ENCODE results near the gene KIF1B.
"Not testable (repeated sequence)": the region's sequence is repeated elsewhere in the genome, so short reads cannot be mapped to it uniquely, and the experiment has no call there.

The KIF1B gene

DNA sequence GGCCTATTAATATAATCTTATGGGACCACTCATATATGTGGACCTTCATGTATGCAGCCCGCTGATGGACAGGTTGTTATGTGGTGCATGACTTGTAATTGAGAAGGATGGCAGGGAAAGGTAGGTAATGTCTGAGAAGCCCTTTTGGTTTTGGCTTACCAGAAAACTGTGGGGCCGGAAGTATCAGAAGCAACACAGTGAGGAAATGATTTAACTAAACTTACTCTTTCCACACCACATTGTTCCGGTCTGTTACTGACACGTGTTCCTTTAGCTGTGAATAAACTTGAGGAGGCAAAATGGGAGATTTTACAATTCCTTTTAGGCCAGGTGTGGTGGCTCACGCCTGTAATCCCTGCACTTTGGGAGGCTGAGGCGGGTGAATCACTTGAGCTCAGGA, 32.4 kb downstream of the KIF1B start:
- DNase-seq: no peak

- no peak for DNase-seq
These were observed 35.3 kb downstream of the KIF1B start for GRCh38 chr1:10245674-10246073.

DNA sequence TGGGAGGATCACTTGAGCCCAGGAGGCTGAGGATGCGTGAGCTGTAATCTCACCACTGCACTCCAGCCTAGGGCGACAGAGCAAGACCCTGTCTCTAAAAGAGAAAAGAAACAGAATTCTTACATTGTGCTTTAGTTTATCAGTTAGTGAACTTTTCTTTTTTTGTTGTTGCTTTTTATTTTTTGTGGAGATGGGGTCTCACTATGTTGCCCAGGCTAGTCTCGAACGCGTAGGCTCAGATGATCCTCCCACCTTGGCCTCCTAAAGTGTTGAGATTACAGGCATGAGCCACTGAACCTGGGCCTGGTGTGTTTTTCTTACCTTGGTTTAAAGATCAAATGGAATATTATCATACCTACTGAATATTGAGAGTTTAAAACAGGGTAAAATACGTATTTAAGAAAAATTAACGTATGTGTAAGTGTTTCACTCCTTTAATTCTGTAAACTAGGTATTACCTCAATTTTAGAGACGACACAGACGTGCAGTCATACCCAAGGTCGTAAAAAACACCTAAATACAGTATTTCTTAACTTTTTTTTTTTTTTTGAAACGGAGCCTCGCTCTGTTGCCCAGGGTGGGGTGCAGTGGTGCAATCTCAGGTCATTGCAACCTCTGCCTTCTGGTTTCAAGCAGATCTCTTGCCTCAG, 39.6 kb downstream of the KIF1B start:
- DNase-seq: no peak

DNA sequence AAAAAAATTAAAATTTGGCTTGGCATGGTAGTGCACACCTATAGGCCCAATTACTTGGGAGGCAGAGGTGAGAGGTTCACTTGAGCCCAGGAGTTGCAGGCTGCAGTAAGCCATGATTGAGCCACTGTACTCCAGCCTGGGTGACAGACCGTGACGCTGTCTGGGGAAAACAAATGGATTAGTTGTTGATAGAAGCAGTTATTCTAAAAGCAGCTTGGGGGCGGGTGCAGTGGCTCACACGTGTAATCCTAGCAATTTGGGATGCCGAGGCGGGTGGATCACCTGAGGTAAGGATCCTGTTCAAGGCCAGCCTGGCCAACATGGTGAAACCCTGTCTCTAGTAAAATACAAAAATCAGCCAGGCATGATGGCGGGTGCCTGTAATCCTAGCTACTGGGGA, 40.3 kb downstream of the KIF1B start:
- no peak for DNase-seq

DNA sequence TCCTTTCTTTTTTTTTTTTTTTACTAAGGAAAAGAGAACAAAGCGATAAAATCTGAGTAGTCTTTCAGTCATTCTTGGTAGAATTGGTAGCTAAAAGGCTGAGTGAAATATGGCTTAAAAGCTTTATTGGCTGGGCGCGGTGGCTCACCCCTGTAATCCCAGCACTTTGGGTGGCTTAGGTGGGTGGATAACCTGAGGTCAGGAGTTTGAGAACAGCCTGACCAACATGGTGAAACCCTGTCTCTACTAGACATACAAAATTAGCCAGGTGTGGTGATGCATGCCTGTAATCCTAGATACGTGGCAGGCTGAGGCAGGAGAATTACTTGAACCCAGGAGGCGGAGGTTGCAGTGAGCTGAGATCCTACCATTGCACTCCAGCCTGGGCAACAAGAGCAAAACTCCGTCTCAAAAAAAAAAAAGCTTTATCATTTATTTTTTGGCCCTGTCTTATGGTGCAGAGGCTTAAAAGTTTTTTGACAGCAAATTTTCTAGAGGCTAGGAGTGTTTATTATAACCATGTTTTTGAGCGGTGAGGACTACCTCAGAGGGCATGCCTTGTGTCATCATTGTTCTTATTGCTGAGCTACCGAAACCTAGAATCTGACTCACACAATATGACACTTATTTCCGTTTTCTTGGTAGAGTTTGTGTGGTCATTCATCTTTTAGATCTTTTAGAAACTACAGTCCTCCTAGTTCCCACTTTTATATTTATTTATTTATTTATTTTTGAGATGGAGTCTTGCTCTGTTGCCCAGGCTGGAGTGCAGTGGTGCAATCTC, 41.1 kb downstream of the KIF1B start:
- DNase-seq: not testable (repeated sequence)

DNA sequence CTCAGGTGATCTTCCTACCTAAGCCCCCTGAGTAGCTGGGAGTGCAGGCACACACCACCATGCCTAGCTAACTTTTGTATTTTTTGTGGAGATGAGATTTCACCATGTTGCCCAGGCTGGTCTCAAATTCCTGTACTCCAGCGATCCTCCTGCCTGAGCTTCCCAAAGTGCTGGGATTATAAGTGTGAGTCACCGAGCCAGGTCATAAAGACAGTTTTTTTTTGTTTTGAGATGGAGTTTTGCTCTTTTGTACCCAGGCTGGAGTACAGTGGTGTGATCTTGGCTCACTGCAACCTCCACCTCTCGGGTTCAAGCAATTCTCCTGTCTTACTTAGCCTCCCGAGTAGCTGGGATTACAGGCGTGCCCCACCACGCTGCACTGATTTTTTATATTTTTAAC, 42.1 kb downstream of the KIF1B start:
- no peak for DNase-seq

DNA sequence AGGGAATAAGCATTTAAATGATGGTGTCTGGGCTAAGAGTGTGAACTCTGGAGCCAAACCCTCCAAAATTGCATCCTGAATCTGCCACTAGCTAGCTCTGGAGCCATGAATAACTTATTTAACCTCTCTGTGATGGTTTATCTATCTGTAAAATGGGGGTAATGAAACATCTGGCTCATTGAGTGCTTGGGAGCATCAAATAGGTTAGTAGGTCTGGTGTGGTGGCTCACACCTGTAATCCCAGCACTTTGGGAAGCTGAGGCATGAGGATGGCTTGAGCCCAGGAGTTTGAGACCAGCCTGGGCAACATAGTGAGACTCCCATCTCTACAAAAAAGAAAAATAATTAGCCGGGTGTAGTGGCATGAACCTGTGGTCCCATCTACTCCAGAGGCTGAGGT, 42.8 kb downstream of the KIF1B start:
- DNase-seq: no peak

DNA sequence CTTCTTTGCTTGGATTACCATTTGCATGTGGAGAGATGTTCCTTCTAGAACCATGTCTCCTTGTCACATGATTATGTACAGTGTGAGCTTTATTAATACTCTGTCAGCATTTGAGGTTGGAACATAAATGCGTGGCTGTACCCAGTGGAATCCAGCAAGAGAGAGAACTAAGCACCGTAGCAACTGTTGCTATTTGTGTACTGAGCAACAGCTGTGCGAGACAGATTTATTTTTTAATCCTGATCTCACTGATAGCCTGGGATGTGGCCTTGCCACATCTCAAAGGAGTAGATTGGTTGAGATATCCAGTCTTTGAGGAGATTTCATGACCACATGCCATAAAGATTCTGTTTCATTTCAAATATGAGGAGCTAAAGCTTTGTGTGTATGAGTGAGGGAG, 43.4 kb downstream of the KIF1B start:
- no peak for DNase-seq

- DNase-seq: no peak
These were observed 47.5 kb downstream of the KIF1B start for GRCh38 chr1:10257851-10258250.

DNA sequence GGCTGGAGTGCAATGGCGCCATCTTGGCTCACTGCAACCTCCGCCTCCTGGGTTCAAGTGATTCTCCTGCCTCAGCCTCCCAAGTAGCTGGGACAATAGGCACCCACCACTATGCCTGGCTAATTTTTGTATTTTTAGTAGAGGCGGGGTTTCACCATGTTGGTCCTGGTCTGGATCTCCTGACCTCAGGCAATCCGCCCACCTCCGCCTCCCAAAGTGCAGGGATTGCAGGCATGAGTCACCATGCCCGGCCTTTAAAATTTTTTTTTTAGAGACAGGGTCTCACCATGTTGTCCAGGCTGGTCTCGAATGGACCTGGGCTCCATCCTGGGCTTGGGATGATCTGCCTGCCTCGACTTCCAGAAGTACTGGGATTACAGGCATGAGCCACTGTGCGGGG, 49.2 kb downstream of the KIF1B start:
- not testable (repeated sequence) for DNase-seq

GRCh38 chr1:10263450-10264082, 53.2 kb downstream of the KIF1B start:
- DNase-seq: no peak

- DNase-seq: no peak
These were observed 54.7 kb downstream of the KIF1B start for GRCh38 chr1:10265027-10265426.

DNA sequence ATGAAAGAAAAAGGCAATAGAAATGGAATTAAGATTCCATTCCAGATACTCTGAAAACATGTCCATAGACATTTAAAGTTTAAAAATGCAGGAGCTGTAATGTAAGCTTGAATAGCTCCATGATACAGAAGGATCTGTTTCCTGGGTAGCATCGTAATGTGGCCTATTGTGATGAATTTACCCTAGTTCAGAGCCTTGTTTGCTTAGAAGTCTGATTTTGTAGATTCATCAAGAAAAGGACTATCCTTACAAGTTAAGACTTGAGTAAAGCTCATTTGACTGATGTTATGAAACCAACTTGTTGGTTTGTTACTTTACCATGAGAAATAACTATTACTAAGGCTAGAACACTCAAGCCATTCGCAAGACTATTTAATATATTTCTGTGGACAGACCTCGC, 55.5 kb downstream of the KIF1B start:
- no peak for DNase-seq

GRCh38 chr1:10267319-10267718, 56.9 kb downstream of the KIF1B start:
- DNase-seq: no peak

- no peak for DNase-seq
These were observed 57.6 kb downstream of the KIF1B start for GRCh38 chr1:10267921-10268320.

GRCh38 chr1:10271090-10271489, 60.7 kb downstream of the KIF1B start:
- no peak for DNase-seq

DNA sequence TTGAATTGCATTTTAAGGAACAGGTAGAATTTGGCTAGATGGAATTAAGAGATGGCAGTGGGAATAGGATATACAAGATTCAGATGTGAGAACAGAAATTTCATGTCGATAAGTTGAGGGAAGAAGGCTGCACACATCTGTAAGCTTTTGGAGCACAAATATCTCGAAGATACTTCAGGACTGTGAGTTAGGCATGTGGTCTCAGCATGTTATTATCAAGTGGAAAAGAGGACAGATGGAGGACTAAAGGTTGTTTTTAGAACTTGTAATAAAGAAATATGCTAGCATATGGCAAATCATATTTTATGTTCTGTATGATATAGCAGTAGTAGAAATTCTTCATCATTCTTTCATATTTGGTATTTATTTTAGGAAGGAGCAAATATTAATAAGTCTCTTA, 61.5 kb downstream of the KIF1B start:
- DNase-seq: no peak

DNA sequence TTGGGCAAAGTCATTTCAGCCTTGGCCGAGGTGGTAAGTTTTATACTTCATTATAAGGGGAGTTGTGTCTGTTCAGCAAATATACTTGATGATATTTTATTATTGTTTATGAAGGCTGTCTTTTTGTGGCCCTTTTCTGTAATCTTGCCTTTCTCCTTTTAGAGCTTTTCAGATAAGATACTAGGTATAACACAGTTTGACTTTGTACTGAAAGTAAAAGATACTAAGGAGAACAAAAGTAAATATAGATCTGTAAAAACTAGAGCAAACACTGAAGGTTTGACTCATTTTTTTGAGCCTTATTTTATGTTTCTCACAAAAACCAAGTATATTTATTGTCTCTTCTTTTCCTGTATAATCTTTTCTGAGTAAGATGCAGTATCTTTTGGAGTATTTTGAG, 61.9 kb downstream of the KIF1B start:
- DNase-seq: no peak

DNA sequence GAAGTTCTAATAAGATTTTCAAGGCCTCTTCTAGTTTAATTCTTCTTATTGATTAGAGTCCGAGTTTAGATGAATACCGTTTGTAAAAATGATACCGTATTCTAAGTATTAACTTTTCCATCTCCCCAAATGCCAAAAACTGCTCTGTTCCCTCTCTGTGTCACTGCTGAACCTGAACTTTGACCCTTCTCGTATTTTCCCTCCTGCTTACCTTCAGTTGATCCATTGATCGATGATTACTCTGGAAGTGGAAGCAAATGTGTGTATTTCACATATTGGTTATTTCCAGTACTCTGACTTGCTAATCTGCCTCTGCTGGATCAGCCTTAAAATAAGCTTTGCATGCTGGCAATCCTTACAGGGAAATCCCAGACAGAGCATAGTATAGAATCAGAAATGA, 68.5 kb downstream of the KIF1B start:
- no peak for DNase-seq

GRCh38 chr1:10280439-10281350, 70.3 kb downstream of the KIF1B start:
- DNase-seq: no peak

DNA sequence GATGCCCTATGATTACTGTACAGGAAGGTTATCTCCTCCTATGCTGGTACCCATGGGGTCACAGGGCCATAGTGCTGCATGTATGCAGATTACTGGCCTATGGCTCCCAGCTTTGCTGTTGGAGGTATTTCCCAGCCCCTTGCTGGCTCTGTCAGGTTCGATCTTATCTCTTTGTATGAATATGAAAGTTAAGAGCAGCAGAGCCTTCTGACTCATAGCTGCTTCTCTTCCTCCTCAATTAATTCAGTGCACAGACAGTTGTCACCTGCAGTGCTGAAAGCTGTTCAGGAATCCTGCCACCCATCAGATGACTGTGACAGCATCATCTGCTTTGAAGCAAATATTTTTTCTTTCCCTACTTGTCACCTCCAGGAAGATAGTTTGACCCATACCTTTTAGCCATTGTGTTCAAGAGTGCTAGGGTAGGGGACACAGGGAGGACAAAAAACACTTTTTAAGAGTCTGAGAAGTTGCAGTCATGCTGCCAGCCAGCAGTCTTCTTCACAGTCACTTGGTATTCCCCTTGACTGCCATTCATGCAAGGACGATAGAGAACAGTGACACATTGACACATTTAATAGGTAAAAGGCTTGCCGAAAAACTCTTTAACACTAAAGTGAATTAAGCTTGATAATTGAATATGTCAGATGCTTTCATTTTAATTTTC, 73.1 kb downstream of the KIF1B start:
- DNase-seq: no peak

- no peak for DNase-seq
These were observed 75.9 kb downstream of the KIF1B start for GRCh38 chr1:10286244-10286643.

Measured in CD4-positive, alpha-beta T cell treated with Interleukin-15 for 1 hour (primary cell).